GM23338 (cell line): ENCODE results near the gene TSR1. TPM values are rescaled to one million over a fixed set of nuclear protein-coding genes. Genes with fewer than 3 reads are reported as not detected.

Experiments
- ATAC-seq: fragments of 200-7000 bp; cut with Tn5 transposase; 3 replicates; pipeline ENCODE4 v1.9.1; 2020
- DNase-seq: peaks from one replicate; pipeline ENCODE4 v3.0.0-alpha.2; 2015; ENCODE audit warnings: low spot score
- H2AFZ ChIP-seq: fragments of 200-600 bp; sonication (generic); 2 replicates; pipeline ENCODE4 v1.8.0; 2016; ENCODE audit warnings: antibody characterized with exemption, mild to moderate bottlenecking, moderate library complexity
- H3F3A ChIP-seq: fragments of 200-600 bp; sonication (generic); replicated peaks from 2 replicates; pipeline ENCODE4 v1.8.0; 2017; ENCODE audit warnings: antibody characterized with exemption, mixed run types, low read depth
- H3K27ac ChIP-seq: fragments of 200-600 bp; sonication (generic); 2 replicates; pipeline ENCODE4 v1.6.1; 2016; ENCODE audit warnings: low read depth
- H3K27me3 ChIP-seq: fragments of 200-600 bp; sonication (generic); 2 replicates; pipeline ENCODE4 v1.8.0; 2016; ENCODE audit warnings: mild to moderate bottlenecking, mixed run types, moderate library complexity; ENCODE audit not compliant: insufficient read depth
- H3K36me3 ChIP-seq: fragments of 200-600 bp; sonication (generic); 2 replicates; pipeline ENCODE4 v1.8.0; 2016; ENCODE audit warnings: mild to moderate bottlenecking; ENCODE audit not compliant: insufficient read depth
- H3K4me1 ChIP-seq: fragments of 200-600 bp; sonication (generic); 2 replicates; pipeline ENCODE4 v1.8.0; 2016; ENCODE audit warnings: mild to moderate bottlenecking, moderate library complexity; ENCODE audit not compliant: insufficient read depth
- H3K4me2 ChIP-seq: fragments of 200-600 bp; sonication (generic); 2 replicates; pipeline ENCODE4 v1.7.1; 2017; ENCODE audit warnings: mixed run types
- H3K4me3 ChIP-seq: fragments of 200-600 bp; sonication (generic); 2 replicates; pipeline ENCODE4 v1.6.1; 2016; ENCODE audit warnings: mixed run types
- H3K79me2 ChIP-seq: fragments of 200-600 bp; sonication (generic); replicated peaks from 2 replicates; pipeline ENCODE4 v1.8.0; 2017; ENCODE audit warnings: mild to moderate bottlenecking; ENCODE audit not compliant: insufficient read depth
- H3K9me2 ChIP-seq: fragments of 200-600 bp; sonication (generic); 2 replicates; pipeline ENCODE4 v1.8.0; 2017; ENCODE audit not compliant: insufficient read depth
- H4K20me1 ChIP-seq: fragments of 200-600 bp; sonication (generic); replicated peaks from 2 replicates; pipeline ENCODE4 v1.8.0; 2017; ENCODE audit warnings: mild to moderate bottlenecking; ENCODE audit not compliant: insufficient read depth
- H3K27ac Mint-ChIP-seq: 2 replicates; pipeline ENCODE4 v1.8.0; 2020; ENCODE audit warnings: inconsistent platforms, mild to moderate bottlenecking, moderate library complexity, mixed read lengths
- H3K27me3 Mint-ChIP-seq: 3 replicates; pipeline ENCODE4 v1.8.0; 2022; ENCODE audit warnings: low read depth, mild to moderate bottlenecking, moderate library complexity, mixed read lengths, inconsistent platforms; ENCODE audit not compliant: insufficient read depth, poor library complexity
- H3K36me3 Mint-ChIP-seq: 3 replicates; pipeline ENCODE4 v1.8.0; 2021; ENCODE audit warnings: low read depth, mild to moderate bottlenecking, inconsistent platforms, moderate library complexity, mixed read lengths
- H3K4me1 Mint-ChIP-seq: 3 replicates; pipeline ENCODE4 v1.8.0; 2020; ENCODE audit warnings: mild to moderate bottlenecking, inconsistent platforms, mixed read lengths
- H3K4me3 Mint-ChIP-seq: 3 replicates; pipeline ENCODE4 v1.8.0; 2021; ENCODE audit warnings: moderate library complexity, mild to moderate bottlenecking, inconsistent platforms, mixed read lengths
- H3K9me3 Mint-ChIP-seq: 3 replicates; pipeline ENCODE4 v1.8.0; 2020; ENCODE audit warnings: moderate library complexity, mild to moderate bottlenecking, inconsistent platforms, mixed read lengths
- CREB1 ChIP-seq: fragments of 250-450 bp; sonication (Bioruptor Pico); IDR thresholded peaks from 2 replicates; pipeline ENCODE4 v1.5.0; 2020; ENCODE audit warnings: low read depth, mild to moderate bottlenecking, moderate library complexity
- CTCF ChIP-seq, 2 experiments: fragments of 200-600 bp in 1 of 2; sonication (generic) in 1 of 2; conservative IDR thresholded peaks; 2 replicates each; pipeline versions ENCODE4 v1.5.1 to v1.6.1; 2016 to 2017; ENCODE audit warnings: antibody characterized with exemption in 2 of 2, low read depth in 2 of 2, mild to moderate bottlenecking in 2 of 2, moderate library complexity in 1 of 2
- JUNB ChIP-seq: IDR thresholded peaks from one replicate; pipeline ENCODE4 v1.6.1; 2016; ENCODE audit warnings: antibody characterized with exemption; ENCODE audit not compliant: unreplicated experiment
- polyA plus RNA-seq: library from polyadenylated mRNA; unstranded; fragments of >200 nt; fragmentation: Nextera tagmentation; extraction: Ambion mirVana; gene quantifications from 2 replicates; pipeline ENCODE4 v1.2.1, GENCODE V29; 2016
- small RNA-seq: library from RNA; depleted of rRNA; stranded (forward); fragments of <200 nt; gene quantifications from one replicate; pipeline ENCODE3, GENCODE V24; 2014; ENCODE audit warnings: low replicate concordance
- total RNA-seq: library from RNA; depleted of rRNA; stranded (reverse); fragments of >200 nt; shearing (Covaris generic); gene quantifications from 2 replicates; pipeline ENCODE4 v1.2.3, GENCODE V29; 2014; rRNA removed
- TF ChIP-seq, protein P1 (sequence below): IDR thresholded peaks from 2 replicates; pipeline ENCODE4 v1.6.1; 2016; ENCODE audit warnings: antibody characterized with exemption

TSR1 gene
- total and polyA plus RNA-seq, 2 experiments from 2014 or later: 36.9 to 108 TPM

GRCh38 chr17:2274414-2274813 lies 61.8 kb downstream of the TSR1 start:
- Histone ChIP-seq H3K27me3 (no peaks in the 10 kb centered on the region), H3K9me2 (no peaks in the 10 kb centered on the region), H3K4me2 (no peak overlapping the region), H3K4me1 (no peaks in the 10 kb centered on the region), H4K20me1 (peaks cover 2% of the 10 kb centered on the region; the same call in 1 of the 2 replicates), H2AFZ (no peak overlapping the region), H3K27ac (no peak overlapping the region), H3F3A (peaks cover 7% of the 10 kb centered on the region; the same call in 1 of the 2 replicates), H3K4me3 (no peak overlapping the region), H3K36me3 (no peaks in the 10 kb centered on the region; the same call in none of the 2 replicates), H3K79me2 (no peaks in the 10 kb centered on the region)
- ATAC-seq: no peak
- Mint-ChIP-seq H3K27me3 (peaks cover 3% of the 10 kb centered on the region), H3K9me3 (no peaks in the 10 kb centered on the region), H3K4me1 (no peaks in the 10 kb centered on the region), H3K4me3 (no peak overlapping the region), H3K27ac (no peak overlapping the region), H3K36me3 (peaks cover 12% of the 10 kb centered on the region)
- no peak for DNase-seq
- TF ChIP-seq CTCF (conservative IDR thresholded peaks at IDR 0.05; ENCODE audit: low read depth in 2 of 2): no peak
- TF ChIP-seq, protein P1, sequence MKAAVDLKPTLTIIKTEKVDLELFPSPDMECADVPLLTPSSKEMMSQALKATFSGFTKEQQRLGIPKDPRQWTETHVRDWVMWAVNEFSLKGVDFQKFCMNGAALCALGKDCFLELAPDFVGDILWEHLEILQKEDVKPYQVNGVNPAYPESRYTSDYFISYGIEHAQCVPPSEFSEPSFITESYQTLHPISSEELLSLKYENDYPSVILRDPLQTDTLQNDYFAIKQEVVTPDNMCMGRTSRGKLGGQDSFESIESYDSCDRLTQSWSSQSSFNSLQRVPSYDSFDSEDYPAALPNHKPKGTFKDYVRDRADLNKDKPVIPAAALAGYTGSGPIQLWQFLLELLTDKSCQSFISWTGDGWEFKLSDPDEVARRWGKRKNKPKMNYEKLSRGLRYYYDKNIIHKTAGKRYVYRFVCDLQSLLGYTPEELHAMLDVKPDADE: no peak
- no peak for TF ChIP-seq CREB1 (CRISPR knock-in tag)
- TF ChIP-seq JUNB: no peak

Small RNA genes lying within 50 kb of the gene (small RNA-seq; reads per million reads assigned to genes)
- gene AC006435.3: not detected
- gene SNORD91A: 161 reads per million, percentile 99 among the genes with 10 or more reads in this experiment
- gene SNORD91B: 16.8 reads per million, percentile 97 among the genes with 10 or more reads in this experiment

Other genes with a start within 250 kb of the TSR1 start
- 25.8 and 43.1 TPM in 2 replicates for gene SMG6, start 32.7 kb downstream of the TSR1 start, total RNA-seq
- 10.1 and 10.4 TPM in 2 replicates for gene SMG6, start 32.7 kb downstream of the TSR1 start, polyA plus RNA-seq
- 5.4 and 11.0 TPM in 2 replicates for gene SRR, start 32.5 kb downstream of the TSR1 start, total RNA-seq
- 2.7 and 2.8 TPM in 2 replicates for gene SRR, start 32.5 kb downstream of the TSR1 start, polyA plus RNA-seq
- 38.9 and 52.4 TPM in 2 replicates for gene SGSM2, start 1.0 kb upstream of the TSR1 start, total RNA-seq
- gene SGSM2, start 1.0 kb upstream of the TSR1 start, polyA plus RNA-seq: 13.7 and 14.3 TPM in 2 replicates
- gene MNT, start 64.6 kb upstream of the TSR1 start, total RNA-seq: 6.4 and 10.4 TPM in 2 replicates
- 5.7 and 6.7 TPM in 2 replicates for gene MNT, start 64.6 kb upstream of the TSR1 start, polyA plus RNA-seq
- 78.1 and 80.8 TPM in 2 replicates for gene METTL16, start 175.4 kb upstream of the TSR1 start, total RNA-seq
- 39.5 and 40.1 TPM in 2 replicates for gene METTL16, start 175.4 kb upstream of the TSR1 start, polyA plus RNA-seq